DND-41 (cell line): ENCODE data around the gene LHX3.

Experiments
- ATAC-seq: fragments of 200-7000 bp; cut with Tn5 transposase; 3 replicates; pipeline ENCODE4 v1.9.1; 2021; ENCODE audit warnings: low read depth; ENCODE audit not compliant: insufficient read depth
- DNase-seq: peaks from one replicate; pipeline ENCODE4 v3.0.0-alpha.2; 2020
- H2AFZ ChIP-seq: 2 replicates; pipeline ENCODE4 v1.6.0; 2012; ENCODE audit warnings: low read depth, low read length
- H3K27ac ChIP-seq: 2 replicates; pipeline ENCODE4 v1.5.1; 2012; ENCODE audit warnings: low read length, inconsistent platforms
- H3K27me3 ChIP-seq: fragments of 200-600 bp; sonication (generic); 2 replicates; pipeline ENCODE4 v1.6.0; 2012; ENCODE audit warnings: low read length, mild to moderate bottlenecking, inconsistent platforms; ENCODE audit not compliant: insufficient read depth, poor library complexity
- H3K36me3 ChIP-seq: 2 replicates; pipeline ENCODE4 v1.5.1; 2012; ENCODE audit warnings: low read length, inconsistent platforms; ENCODE audit not compliant: insufficient read depth
- H3K4me1 ChIP-seq: 2 replicates; pipeline ENCODE4 v1.5.1; 2012; ENCODE audit warnings: mild to moderate bottlenecking, low read length; ENCODE audit not compliant: insufficient read depth
- H3K4me2 ChIP-seq: 2 replicates; pipeline ENCODE4 v1.6.0; 2012; ENCODE audit warnings: mild to moderate bottlenecking, moderate library complexity, low read length, inconsistent platforms; ENCODE audit not compliant: insufficient read depth
- H3K4me3 ChIP-seq, 2 experiments: fragments of 200-600 bp in 1 of 2; shearing (Covaris generic) in 1 of 2; 2 replicates each; pipeline ENCODE4 v1.5.1; 2012 to 2016; ENCODE audit warnings: inconsistent platforms in 2 of 2, low read length in 2 of 2, mild to moderate bottlenecking in 2 of 2, low read depth in 1 of 2, moderate library complexity in 1 of 2
- H3K79me2 ChIP-seq: 2 replicates; pipeline ENCODE4 v1.6.0; 2012; ENCODE audit warnings: low read length, inconsistent platforms; ENCODE audit not compliant: insufficient read depth
- H3K9ac ChIP-seq: 2 replicates; pipeline ENCODE4 v1.6.0; 2012; ENCODE audit warnings: low read depth, mild to moderate bottlenecking, inconsistent platforms, low read length, moderate library complexity
- H3K9me3 ChIP-seq: 2 replicates; pipeline ENCODE4 v1.5.1; 2012; ENCODE audit warnings: low read length, moderate library complexity, mild to moderate bottlenecking, inconsistent platforms; ENCODE audit not compliant: insufficient read depth, severe bottlenecking
- H4K20me1 ChIP-seq: 2 replicates; pipeline ENCODE4 v1.6.0; 2012; ENCODE audit warnings: low read length; ENCODE audit not compliant: insufficient read depth
- EZH2 ChIP-seq: IDR thresholded peaks from 3 replicates; pipeline ENCODE4 v1.6.1; 2012; ENCODE audit warnings: borderline replicate concordance, low read depth, mild to moderate bottlenecking, moderate library complexity, low read length, inconsistent platforms; ENCODE audit not compliant: severe bottlenecking
- TF ChIP-seq, protein P1 (sequence below): IDR thresholded peaks from 2 replicates; pipeline ENCODE4 v1.5.1; 2012; ENCODE audit warnings: borderline replicate concordance, low read length, moderate library complexity, mild to moderate bottlenecking; ENCODE audit not compliant: poor library complexity, severe bottlenecking; ENCODE audit errors: extremely low read depth

LHX3 gene

DNA sequence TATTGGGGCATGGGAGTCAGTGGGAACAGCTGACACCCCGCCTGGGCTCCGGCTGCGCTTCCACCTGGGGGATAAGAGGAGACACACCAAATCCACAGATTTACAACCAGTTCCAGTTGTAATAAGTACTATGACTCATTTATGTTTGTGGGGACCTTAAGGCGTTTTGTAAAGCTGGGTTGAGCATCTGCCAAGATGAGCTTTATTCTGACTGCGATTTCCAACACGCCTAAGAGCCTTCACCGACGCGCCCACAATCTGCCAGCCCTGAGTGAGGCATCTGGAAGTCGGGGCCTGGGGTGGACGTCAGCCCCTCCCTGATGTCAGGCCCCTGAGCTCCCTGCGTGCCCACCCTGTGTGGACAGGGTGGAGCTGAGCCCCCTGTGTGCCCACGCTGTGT, 14.3 kb upstream of the LHX3 start:
- H3K27me3 ChIP-seq = no peaks in the 10 kb centered on the region
- no peak overlapping the region for H3K4me3 ChIP-seq
- no peaks in the 10 kb centered on the region for H3K9me3 ChIP-seq
- DNase-seq (no peak), ATAC-seq (no peak)
- no peaks in the 10 kb centered on the region; the same call in 1 of the 2 replicates for H3K79me2 ChIP-seq
- peaks cover 83% of the 10 kb centered on the region for H3K36me3 ChIP-seq
- no peak for TF ChIP-seq EZH2
- TF ChIP-seq, protein P1, sequence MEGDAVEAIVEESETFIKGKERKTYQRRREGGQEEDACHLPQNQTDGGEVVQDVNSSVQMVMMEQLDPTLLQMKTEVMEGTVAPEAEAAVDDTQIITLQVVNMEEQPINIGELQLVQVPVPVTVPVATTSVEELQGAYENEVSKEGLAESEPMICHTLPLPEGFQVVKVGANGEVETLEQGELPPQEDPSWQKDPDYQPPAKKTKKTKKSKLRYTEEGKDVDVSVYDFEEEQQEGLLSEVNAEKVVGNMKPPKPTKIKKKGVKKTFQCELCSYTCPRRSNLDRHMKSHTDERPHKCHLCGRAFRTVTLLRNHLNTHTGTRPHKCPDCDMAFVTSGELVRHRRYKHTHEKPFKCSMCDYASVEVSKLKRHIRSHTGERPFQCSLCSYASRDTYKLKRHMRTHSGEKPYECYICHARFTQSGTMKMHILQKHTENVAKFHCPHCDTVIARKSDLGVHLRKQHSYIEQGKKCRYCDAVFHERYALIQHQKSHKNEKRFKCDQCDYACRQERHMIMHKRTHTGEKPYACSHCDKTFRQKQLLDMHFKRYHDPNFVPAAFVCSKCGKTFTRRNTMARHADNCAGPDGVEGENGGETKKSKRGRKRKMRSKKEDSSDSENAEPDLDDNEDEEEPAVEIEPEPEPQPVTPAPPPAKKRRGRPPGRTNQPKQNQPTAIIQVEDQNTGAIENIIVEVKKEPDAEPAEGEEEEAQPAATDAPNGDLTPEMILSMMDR = no peak
- H3K4me1 ChIP-seq = no peaks in the 10 kb centered on the region
- no peak overlapping the region for H3K27ac ChIP-seq
- H2AFZ ChIP-seq = no peak overlapping the region
- no peak overlapping the region for H3K9ac ChIP-seq
- H3K4me2 ChIP-seq = no peak overlapping the region
- peaks cover 19% of the 10 kb centered on the region for H4K20me1 ChIP-seq

DNA sequence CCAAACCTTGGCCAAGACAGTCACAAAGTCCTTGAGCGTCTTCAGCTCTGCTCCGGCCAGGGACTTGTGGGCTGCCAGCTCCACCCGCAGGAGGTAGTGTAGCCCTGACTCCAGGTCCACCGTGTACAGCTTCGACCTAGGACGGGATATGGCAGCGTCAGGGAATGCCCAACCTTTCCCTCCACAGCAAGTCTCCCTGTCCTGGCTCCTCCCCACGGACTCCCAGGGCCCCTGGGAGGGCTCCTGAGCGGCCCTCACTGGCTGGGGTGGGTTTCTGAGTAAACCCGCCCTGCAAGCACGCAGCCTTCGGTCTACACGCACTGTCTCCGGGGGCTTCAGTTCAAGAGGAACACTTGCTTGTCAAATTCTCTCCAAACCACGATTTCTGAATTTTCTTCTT, 13.7 kb upstream of the LHX3 start:
- Histone ChIP-seq H3K9me3 (no peaks in the 10 kb centered on the region), H3K4me1 (no peaks in the 10 kb centered on the region), H3K27ac (no peak overlapping the region), H3K79me2 (no peaks in the 10 kb centered on the region; the same call in 1 of the 2 replicates), H3K9ac (no peak overlapping the region), H2AFZ (no peak overlapping the region), H3K4me3 (no peak overlapping the region), H4K20me1 (peaks cover 14% of the 10 kb centered on the region), H3K36me3 (peaks cover 83% of the 10 kb centered on the region), H3K27me3 (no peaks in the 10 kb centered on the region), H3K4me2 (no peak overlapping the region)
- no peak for DNase-seq
- no peak for ATAC-seq
- TF ChIP-seq, protein P1 = no peak
- TF ChIP-seq EZH2 = no peak

DNA sequence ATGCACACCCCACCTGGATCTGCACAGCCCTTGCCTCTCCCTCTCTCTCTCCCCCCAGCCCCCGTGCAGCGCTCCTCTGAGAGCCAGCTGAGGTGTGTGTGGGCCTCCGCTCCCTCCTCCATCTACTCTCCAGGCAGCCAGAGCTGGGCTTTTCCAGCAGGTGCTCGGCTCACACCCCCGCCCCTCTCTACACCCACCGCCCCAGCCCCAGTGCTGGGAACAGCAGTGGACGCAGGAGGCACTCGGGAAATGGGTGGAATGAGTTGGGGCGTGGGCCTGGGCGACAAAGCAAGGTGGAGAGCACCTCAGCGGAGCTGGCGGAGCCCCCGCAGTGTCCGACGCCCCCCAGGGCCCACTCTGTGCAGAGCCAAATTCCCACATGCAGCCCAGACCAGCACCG, 13.3 kb upstream of the LHX3 start:
- Histone ChIP-seq H3K4me3 (no peak overlapping the region), H3K27me3 (no peaks in the 10 kb centered on the region), H3K36me3 (peaks cover 83% of the 10 kb centered on the region), H3K9ac (no peak overlapping the region), H2AFZ (no peak overlapping the region), H4K20me1 (peaks cover 14% of the 10 kb centered on the region), H3K4me1 (no peaks in the 10 kb centered on the region), H3K79me2 (no peaks in the 10 kb centered on the region; the same call in 1 of the 2 replicates), H3K9me3 (no peaks in the 10 kb centered on the region), H3K27ac (no peak overlapping the region), H3K4me2 (no peak overlapping the region)
- no peak for TF ChIP-seq EZH2
- TF ChIP-seq, protein P1 = no peak
- DNase-seq (no peak), ATAC-seq (no peak)
